Measurements from ENCODE around the gene SRGAP1. TPM values are rescaled to one million over a fixed set of nuclear protein-coding genes. Genes with fewer than 3 reads are reported as not detected.

Gene SRGAP1
- total and polyA plus RNA-seq, 7 donors: 0.23 to 5.1 (median 1.5) TPM

DNA sequence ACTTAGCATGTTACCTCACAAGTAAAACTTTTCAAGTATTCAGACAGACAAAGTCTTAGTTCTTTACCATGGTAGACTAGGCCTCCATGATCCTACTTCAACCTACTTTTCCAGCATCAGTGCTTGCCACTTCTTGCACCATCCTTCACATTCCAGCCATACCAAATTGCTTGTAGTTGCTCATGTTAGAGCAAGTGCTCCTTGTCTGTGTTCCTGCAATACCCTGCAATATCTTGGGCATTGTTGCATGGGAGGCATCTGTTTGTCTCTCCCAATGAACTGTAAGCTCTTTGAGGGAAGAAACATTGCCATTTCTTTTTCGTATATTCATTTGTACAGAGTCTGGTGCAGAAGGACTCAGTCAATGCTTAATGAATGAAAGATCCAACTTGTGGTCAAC lies 78.0 kb downstream of the SRGAP1 start:
- ATAC-seq (no peak), DNase-seq (no peak)
- WGBS, 3 donors: 91 to 97% (median 97%) methylated on average over 1 of the region's 1 CpG
- Histone ChIP-seq H3K27ac (no peak overlapping the region), H3K4me3 (no peak overlapping the region), H3K27me3 (ENCODE audit: insufficient read depth in 3 of 3, low read length in 2 of 3) (peaks cover 0 to 2% (median 0%) of the 10 kb centered on the region in 3 donors), H3K36me3 (ENCODE audit: insufficient read depth in 1 of 2, low read depth in 1 of 2) (no peaks in the 10 kb centered on the region), H3K4me1 (no peaks in the 10 kb centered on the region), H3K9me3 (no peaks in the 10 kb centered on the region)
- intact Hi-C loops (cut with DNase I): no loop called here
- TF ChIP-seq, protein P1, sequence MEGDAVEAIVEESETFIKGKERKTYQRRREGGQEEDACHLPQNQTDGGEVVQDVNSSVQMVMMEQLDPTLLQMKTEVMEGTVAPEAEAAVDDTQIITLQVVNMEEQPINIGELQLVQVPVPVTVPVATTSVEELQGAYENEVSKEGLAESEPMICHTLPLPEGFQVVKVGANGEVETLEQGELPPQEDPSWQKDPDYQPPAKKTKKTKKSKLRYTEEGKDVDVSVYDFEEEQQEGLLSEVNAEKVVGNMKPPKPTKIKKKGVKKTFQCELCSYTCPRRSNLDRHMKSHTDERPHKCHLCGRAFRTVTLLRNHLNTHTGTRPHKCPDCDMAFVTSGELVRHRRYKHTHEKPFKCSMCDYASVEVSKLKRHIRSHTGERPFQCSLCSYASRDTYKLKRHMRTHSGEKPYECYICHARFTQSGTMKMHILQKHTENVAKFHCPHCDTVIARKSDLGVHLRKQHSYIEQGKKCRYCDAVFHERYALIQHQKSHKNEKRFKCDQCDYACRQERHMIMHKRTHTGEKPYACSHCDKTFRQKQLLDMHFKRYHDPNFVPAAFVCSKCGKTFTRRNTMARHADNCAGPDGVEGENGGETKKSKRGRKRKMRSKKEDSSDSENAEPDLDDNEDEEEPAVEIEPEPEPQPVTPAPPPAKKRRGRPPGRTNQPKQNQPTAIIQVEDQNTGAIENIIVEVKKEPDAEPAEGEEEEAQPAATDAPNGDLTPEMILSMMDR (IDR thresholded peaks at IDR 0.05): no peak

DNA sequence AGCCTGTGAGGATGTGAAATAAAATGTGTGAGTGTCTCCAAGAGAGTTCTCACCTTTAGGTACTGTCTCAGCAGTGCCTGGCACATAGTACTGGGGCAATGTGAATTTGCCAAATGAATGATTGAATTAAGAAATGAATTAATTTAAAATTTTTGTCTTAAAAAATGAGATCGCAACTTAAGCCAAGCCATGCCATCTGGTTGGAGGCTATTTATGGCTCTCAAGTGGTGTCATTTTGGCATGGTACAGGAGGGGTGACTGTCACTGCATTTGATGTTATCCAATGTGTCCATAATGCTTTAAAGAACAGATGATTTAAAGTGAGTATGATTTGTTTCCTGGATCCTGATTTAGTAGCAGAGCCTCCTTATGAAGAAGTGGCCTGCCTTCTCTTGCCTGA lies 80.3 kb downstream of the SRGAP1 start:
- Histone ChIP-seq H3K9me3 (no peaks in the 10 kb centered on the region), H3K27ac (no peak overlapping the region), H3K36me3 (ENCODE audit: insufficient read depth in 1 of 2, low read depth in 1 of 2) (no peaks in the 10 kb centered on the region), H3K27me3 (ENCODE audit: insufficient read depth in 3 of 3, low read length in 2 of 3) (peaks cover 0 to 2% (median 0%) of the 10 kb centered on the region in 3 donors), H3K4me1 (no peaks in the 10 kb centered on the region), H3K4me3 (no peak overlapping the region)
- 0 to 61% (median 48%) methylated on average over 1 of the region's 1 CpG for WGBS, 3 donors
- TF ChIP-seq, protein P1 (IDR thresholded peaks at IDR 0.05): no peak
- DNase-seq (no peak), ATAC-seq (no peak)
- intact Hi-C loops (cut with DNase I): no loop called here

DNA sequence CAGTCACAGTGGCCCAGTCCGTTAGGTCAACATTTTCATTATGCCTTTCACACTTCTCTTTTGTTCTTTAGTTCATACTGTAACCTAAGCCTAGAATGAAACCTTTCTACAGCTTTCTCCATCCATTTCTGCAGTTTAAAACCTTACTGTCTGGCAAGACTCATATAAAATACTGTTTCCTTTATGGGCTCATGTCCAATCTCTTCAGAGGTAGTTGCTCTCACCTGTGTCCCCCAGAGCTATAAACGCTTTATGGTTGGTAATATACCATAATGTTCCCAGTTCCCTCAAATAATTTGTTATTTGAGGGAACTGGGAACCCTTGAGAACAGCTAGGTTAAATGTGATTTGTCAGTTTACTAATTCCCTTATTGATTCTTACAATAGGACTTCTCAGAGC lies 83.0 kb downstream of the SRGAP1 start:
- peaks cover 0 to 2% (median 0%) of the 10 kb centered on the region in 3 donors for H3K27me3 ChIP-seq (ENCODE audit: insufficient read depth in 3 of 3, low read length in 2 of 3)
- H3K4me3 ChIP-seq: no peak overlapping the region
- H3K9me3 ChIP-seq: no peaks in the 10 kb centered on the region
- TF ChIP-seq, protein P1 (IDR thresholded peaks at IDR 0.05): no peak
- WGBS, 3 donors: 92 to 99% (median 95%) methylated on average over 2 of the region's 2 CpGs
- no peak overlapping the region for H3K27ac ChIP-seq
- H3K36me3 ChIP-seq (ENCODE audit: insufficient read depth in 1 of 2, low read depth in 1 of 2): no peaks in the 10 kb centered on the region
- no peak for DNase-seq
- ATAC-seq: no peak
- H3K4me1 ChIP-seq: no peaks in the 10 kb centered on the region
- intact Hi-C loops (cut with DNase I): no loop called here

DNA sequence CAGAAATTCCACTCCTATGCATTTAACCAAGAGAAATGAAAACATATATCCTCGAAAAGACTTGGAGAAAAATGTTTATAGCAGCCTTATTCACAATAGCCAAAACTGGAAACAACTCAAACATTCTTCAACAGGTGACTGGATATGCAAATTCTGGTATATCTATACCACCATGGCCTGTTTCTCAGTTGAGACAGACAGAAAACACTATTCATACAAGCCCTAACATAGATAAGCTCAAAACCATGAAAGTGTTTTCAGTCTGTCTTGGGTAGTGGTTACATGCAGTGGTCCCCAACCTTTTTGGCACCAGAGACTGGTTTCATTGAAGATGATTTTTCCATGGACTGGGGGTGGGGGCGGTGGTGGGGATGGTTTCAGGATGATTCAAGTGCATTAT lies 83.8 kb downstream of the SRGAP1 start:
- H3K4me1 ChIP-seq: no peaks in the 10 kb centered on the region
- DNase-seq (no peak), ATAC-seq (no peak)
- peaks cover 0 to 2% (median 0%) of the 10 kb centered on the region in 3 donors for H3K27me3 ChIP-seq (ENCODE audit: insufficient read depth in 3 of 3, low read length in 2 of 3)
- TF ChIP-seq, protein P1 (IDR thresholded peaks at IDR 0.05): no peak
- H3K27ac ChIP-seq: no peak overlapping the region
- intact Hi-C loops (cut with DNase I): no loop called here
- no peaks in the 10 kb centered on the region for H3K36me3 ChIP-seq (ENCODE audit: insufficient read depth in 1 of 2, low read depth in 1 of 2)
- 94 to 97% (median 95%) methylated on average over 2 of the region's 2 CpGs for WGBS, 3 donors
- no peak overlapping the region for H3K4me3 ChIP-seq
- no peaks in the 10 kb centered on the region for H3K9me3 ChIP-seq

- WGBS, 3 donors: 81 to 86% (median 85%) methylated on average over 3 of the region's 3 CpGs
- no peaks in the 10 kb centered on the region for H3K36me3 ChIP-seq (ENCODE audit: insufficient read depth in 1 of 2, low read depth in 1 of 2)
- TF ChIP-seq, protein P1 (IDR thresholded peaks at IDR 0.05): no peak
- H3K27ac ChIP-seq: no peak overlapping the region
- DNase-seq (no peak), ATAC-seq (no peak)
- H3K4me3 ChIP-seq: no peak overlapping the region
- intact Hi-C loops (cut with DNase I): no loop called here
- peaks cover 0 to 2% (median 0%) of the 10 kb centered on the region in 3 donors for H3K27me3 ChIP-seq (ENCODE audit: insufficient read depth in 3 of 3, low read length in 2 of 3)
- no peaks in the 10 kb centered on the region for H3K4me1 ChIP-seq
- no peaks in the 10 kb centered on the region for H3K9me3 ChIP-seq
These were observed 84.9 kb downstream of the SRGAP1 start for GRCh38 chr12:63929426-63929825.
